ENCODE measurements around the gene KRTAP5-2.

The KRTAP5-2 gene

GRCh38 chr11:1557904-1558774, 40.0 kb downstream of the KRTAP5-2 start:
- FAIRE-seq (no peak), DNase-seq (ENCODE audit: insufficient read length, low spot score) (no peak)
- TF ChIP-seq SPI1 (IDR thresholded peaks at IDR 0.05; ENCODE audit: low read depth, low read length) (no peak), POLR2A (IDR thresholded peaks at IDR 0.05; ENCODE audit: low read depth, low read length) (no peak), POU2F2 (IDR thresholded peaks at IDR 0.05; ENCODE audit: low read depth, low read length) (no peak), TAF1 (IDR thresholded peaks at IDR 0.05; ENCODE audit: low read depth, low read length) (no peak), POLR2AphosphoS5 (IDR thresholded peaks at IDR 0.05; ENCODE audit: low read depth, low read length) (no peak), PAX5 (IDR thresholded peaks at IDR 0.05; ENCODE audit: insufficient read depth, low read length, severe bottlenecking) (no peak)

GRCh38 chr11:1557051-1557884, 40.8 kb downstream of the KRTAP5-2 start:
- TF ChIP-seq POLR2A (IDR thresholded peaks at IDR 0.05; ENCODE audit: low read depth, low read length) (no peak), SPI1 (IDR thresholded peaks at IDR 0.05; ENCODE audit: low read depth, low read length) (no peak), PAX5 (IDR thresholded peaks at IDR 0.05; ENCODE audit: insufficient read depth, low read length, severe bottlenecking) (no peak), TAF1 (IDR thresholded peaks at IDR 0.05; ENCODE audit: low read depth, low read length) (no peak), POU2F2 (IDR thresholded peaks at IDR 0.05; ENCODE audit: low read depth, low read length) (no peak), POLR2AphosphoS5 (IDR thresholded peaks at IDR 0.05; ENCODE audit: low read depth, low read length) (no peak)
- DNase-seq (ENCODE audit: insufficient read length, low spot score) (no peak), FAIRE-seq (no peak)

DNA sequence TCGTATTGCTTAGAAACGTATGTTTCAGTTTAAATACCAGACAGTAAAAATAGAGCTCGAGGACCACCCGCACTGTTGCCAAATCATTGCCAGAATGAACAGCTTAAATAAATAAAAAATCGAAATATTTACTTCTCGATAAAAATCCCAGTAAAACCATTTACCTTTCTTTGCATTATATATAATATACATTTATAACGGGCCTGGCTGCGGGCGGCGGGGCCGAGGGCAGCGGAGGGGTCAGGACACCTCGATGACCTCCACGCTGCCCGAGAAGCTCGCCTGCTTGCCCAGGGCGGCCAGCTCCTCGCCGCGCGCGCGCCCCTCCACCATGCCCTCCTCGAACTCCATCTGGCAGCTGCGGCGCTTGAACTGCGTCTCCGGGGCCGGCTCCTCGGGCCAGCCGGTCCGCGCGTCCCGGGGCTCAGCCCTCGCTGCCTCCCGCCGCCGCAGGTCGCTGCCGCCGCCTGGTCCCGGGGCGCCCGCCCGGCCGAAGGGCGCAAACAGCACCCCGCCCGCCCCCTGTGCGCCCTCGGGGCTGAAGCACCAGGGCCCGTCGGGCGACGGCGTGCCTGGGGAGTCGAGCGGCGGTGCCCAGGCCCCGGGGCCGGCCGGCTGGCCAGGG, 41.7 kb downstream of the KRTAP5-2 start:
- TF ChIP-seq POLR2A (IDR thresholded peaks at IDR 0.05; ENCODE audit: low read depth, low read length) = no peak
- no peak for TF ChIP-seq POLR2AphosphoS5 (IDR thresholded peaks at IDR 0.05; ENCODE audit: low read depth, low read length)
- TF ChIP-seq SPI1 (IDR thresholded peaks at IDR 0.05; ENCODE audit: low read depth, low read length) = no peak
- no peak for TF ChIP-seq POU2F2 (IDR thresholded peaks at IDR 0.05; ENCODE audit: low read depth, low read length)
- no peak for TF ChIP-seq TAF1 (IDR thresholded peaks at IDR 0.05; ENCODE audit: low read depth, low read length)
- no peak for TF ChIP-seq PAX5 (IDR thresholded peaks at IDR 0.05; ENCODE audit: insufficient read depth, low read length, severe bottlenecking)
- FAIRE-seq = no peak
- DNase-seq (ENCODE audit: insufficient read length, low spot score) = no peak

- FAIRE-seq (no peak), DNase-seq (ENCODE audit: insufficient read length, low spot score) (no peak)
- TF ChIP-seq POLR2AphosphoS5 (IDR thresholded peaks at IDR 0.05; ENCODE audit: low read depth, low read length) = no peak
- no peak for TF ChIP-seq POU2F2 (IDR thresholded peaks at IDR 0.05; ENCODE audit: low read depth, low read length)
- no peak for TF ChIP-seq POLR2A (IDR thresholded peaks at IDR 0.05; ENCODE audit: low read depth, low read length)
- no peak for TF ChIP-seq SPI1 (IDR thresholded peaks at IDR 0.05; ENCODE audit: low read depth, low read length)
- no peak for TF ChIP-seq PAX5 (IDR thresholded peaks at IDR 0.05; ENCODE audit: insufficient read depth, low read length, severe bottlenecking)
- no peak for TF ChIP-seq TAF1 (IDR thresholded peaks at IDR 0.05; ENCODE audit: low read depth, low read length)
Measured at GRCh38 chr11:1555713-1556153, 42.4 kb downstream of the KRTAP5-2 start.

DNA sequence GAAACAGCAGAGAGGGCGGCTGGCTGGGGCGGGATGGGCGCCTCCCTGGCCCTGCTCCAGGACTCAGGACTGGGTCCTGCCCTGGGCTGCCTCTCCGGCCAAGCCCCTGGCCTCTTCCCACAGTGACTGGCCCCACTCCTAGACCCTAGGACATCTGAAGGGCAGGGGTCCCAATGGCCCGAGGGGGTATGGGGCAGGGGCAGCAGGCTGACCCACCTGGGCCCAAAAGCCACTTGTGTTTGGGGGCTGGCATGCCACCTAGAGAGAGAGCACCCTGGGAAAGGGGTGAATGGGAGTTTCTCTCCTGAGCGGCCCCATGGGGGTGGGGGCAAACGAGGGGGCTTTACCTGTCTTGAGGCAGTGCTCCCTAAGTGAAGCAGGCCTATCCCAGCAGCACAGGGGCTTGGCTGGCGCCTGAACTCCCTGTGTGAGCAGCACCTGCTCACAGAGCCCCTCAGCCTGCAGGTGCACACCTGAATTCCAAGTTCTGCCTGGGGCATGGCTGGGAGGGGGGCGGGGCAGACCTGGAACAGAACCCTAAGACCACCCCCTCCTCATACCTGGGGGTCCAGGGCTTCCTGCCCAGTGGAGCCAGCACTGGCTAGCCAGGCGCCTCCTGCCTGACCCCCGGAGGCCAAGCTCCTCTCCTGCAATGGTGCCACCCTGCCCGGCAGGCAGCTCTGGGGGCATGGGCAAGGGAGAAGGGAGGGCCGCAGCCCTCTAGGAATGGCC, 42.9 kb downstream of the KRTAP5-2 start:
- no peak for TF ChIP-seq PAX5 (IDR thresholded peaks at IDR 0.05; ENCODE audit: insufficient read depth, low read length, severe bottlenecking)
- TF ChIP-seq SPI1 (IDR thresholded peaks at IDR 0.05; ENCODE audit: low read depth, low read length) = no peak
- no peak for TF ChIP-seq TAF1 (IDR thresholded peaks at IDR 0.05; ENCODE audit: low read depth, low read length)
- no peak for TF ChIP-seq POLR2A (IDR thresholded peaks at IDR 0.05; ENCODE audit: low read depth, low read length)
- TF ChIP-seq POLR2AphosphoS5 (IDR thresholded peaks at IDR 0.05; ENCODE audit: low read depth, low read length) = no peak
- TF ChIP-seq POU2F2 (IDR thresholded peaks at IDR 0.05; ENCODE audit: low read depth, low read length) = no peak
- FAIRE-seq = no peak
- no peak for DNase-seq (ENCODE audit: insufficient read length, low spot score)

GRCh38 chr11:1553808-1554594, 44.1 kb downstream of the KRTAP5-2 start:
- DNase-seq (ENCODE audit: insufficient read length, low spot score) (no peak), FAIRE-seq (no peak)
- TF ChIP-seq TAF1 (IDR thresholded peaks at IDR 0.05; ENCODE audit: low read depth, low read length) = no peak
- TF ChIP-seq POLR2AphosphoS5 (IDR thresholded peaks at IDR 0.05; ENCODE audit: low read depth, low read length) = no peak
- no peak for TF ChIP-seq PAX5 (IDR thresholded peaks at IDR 0.05; ENCODE audit: insufficient read depth, low read length, severe bottlenecking)

DNA sequence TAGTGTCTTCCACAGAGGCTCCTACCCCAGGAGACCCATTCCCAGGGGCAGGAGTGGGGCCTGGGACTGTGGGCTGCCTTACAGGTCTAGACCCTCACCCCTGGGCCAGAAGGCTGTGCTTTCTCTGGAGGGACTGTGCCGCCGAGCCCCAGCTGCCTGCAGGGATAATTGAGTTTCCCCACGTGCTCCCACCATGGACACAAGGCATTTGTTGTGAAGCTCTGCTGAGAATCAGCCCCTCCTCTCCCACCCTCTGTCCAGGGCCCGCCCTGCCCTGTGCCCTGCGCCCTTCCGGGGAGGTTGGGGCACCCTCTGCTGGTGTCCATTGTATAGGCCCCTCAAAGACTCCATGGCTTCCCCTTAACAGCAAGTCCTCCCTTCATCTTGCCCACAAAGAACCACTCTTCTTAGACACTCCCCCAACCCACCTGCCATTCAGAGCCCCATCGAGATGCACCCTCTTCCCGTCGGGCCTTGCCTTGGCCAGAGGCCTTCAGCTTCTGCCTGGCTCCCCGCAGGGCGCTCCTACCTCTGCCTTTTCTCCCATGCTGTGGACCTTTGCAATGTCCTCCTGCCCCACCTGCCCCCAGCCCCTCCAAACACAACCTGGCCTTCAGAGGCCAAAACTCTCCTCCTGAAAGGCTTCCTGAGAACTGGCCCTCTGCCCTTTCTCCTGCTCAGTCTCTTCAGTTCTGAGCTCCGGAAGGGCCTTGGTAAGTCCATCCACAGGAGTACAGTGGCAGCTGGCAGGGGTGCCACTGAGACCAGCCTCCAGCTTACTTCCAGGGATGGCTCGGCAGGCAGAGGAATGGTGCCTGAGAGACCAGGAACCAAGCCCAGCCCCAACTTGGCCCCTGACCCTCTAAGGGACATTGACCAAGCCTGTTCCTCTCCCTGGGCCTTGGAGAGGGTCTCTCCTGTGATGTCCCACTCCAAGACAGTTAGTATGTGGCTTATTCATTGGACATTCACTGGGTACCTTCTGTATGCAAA, 48.5 kb downstream of the KRTAP5-2 start:
- TF ChIP-seq PAX5 (IDR thresholded peaks at IDR 0.05; ENCODE audit: insufficient read depth, low read length, severe bottlenecking) (no peak), POU2F2 (IDR thresholded peaks at IDR 0.05; ENCODE audit: low read depth, low read length) (no peak), TAF1 (IDR thresholded peaks at IDR 0.05; ENCODE audit: low read depth, low read length) (no peak), SPI1 (IDR thresholded peaks at IDR 0.05; ENCODE audit: low read depth, low read length) (no peak), POLR2A (IDR thresholded peaks at IDR 0.05; ENCODE audit: low read depth, low read length) (no peak), POLR2AphosphoS5 (IDR thresholded peaks at IDR 0.05; ENCODE audit: low read depth, low read length) (no peak)
- FAIRE-seq = no peak
- DNase-seq (ENCODE audit: insufficient read length, low spot score) = no peak
